Upper lobe of left lung (tissue), 4 donors: Measurements from ENCODE around the gene SGO2.

Experiments used
- CTCF ChIP-seq, 6 experiments: fragments of 450-650 bp in 4 of 6; fragments of 200-600 bp in 2 of 6; sonication (generic) in 2 of 6; IDR thresholded peaks; one replicate each; pipeline ENCODE4 v1.5.1; 2016 to 2019; ENCODE audit warnings: antibody characterized with exemption in 6 of 6
- POLR2A ChIP-seq, 4 donors: fragments of 450-650 bp; IDR thresholded peaks; one replicate each; pipeline ENCODE4 v1.5.1; 2016 to 2017; ENCODE audit warnings: antibody characterized with exemption in 4 of 4, mild to moderate bottlenecking in 2 of 4
- POLR2AphosphoS5 ChIP-seq, 2 donors: sonication (generic); formaldehyde crosslinking; IDR thresholded peaks; one replicate each; pipeline ENCODE4 v1.5.1; 2017; ENCODE audit warnings: antibody characterized with exemption in 2 of 2

GRCh38 chr2:200507179-200507578 lies 18.8 kb upstream of the SGO2 start:
- no peak for TF ChIP-seq CTCF (IDR thresholded peaks at IDR 0.05)
- no peak for TF ChIP-seq POLR2A (IDR thresholded peaks at IDR 0.05)
- TF ChIP-seq POLR2AphosphoS5 (IDR thresholded peaks at IDR 0.05): no peak
